Heart left ventricle (tissue), 13 donors: ENCODE data around the gene PRADC1.

Source experiments
- CTCF ChIP-seq, 12 donors: fragments of 200-600 bp; sonication (generic) in 4 of 12; IDR thresholded peaks; one replicate each; pipeline versions ENCODE4 v1.5.0 to v1.8.0; 2018 to 2022; ENCODE audit warnings: antibody characterized with exemption in 12 of 12, mild to moderate bottlenecking in 5 of 12
- POLR2A ChIP-seq, 2 donors: fragments of 450-650 bp; IDR thresholded peaks; one replicate each; pipeline ENCODE4 v1.6.1; 2017; ENCODE audit warnings: antibody characterized with exemption in 2 of 2, mild to moderate bottlenecking in 2 of 2, moderate library complexity in 2 of 2
- donor health status: ischemic (EF 13 %, LVEDD 7.1; RV severe dilation, severe dysfunction).
- donor health status: DM: no; HTN: yes; CAD: no.
- donor health status: DM: no; HTN: no; CAD: no.
- donor health status: ischemic (EF 25% LVEDD 6.9; RV normal size, moderate dysfunction).
- donor health status: ischemic (EF 25% LVEDD 5.7; RV mildly dilated, moderate dysfunction).
- donor health status: ischemic (EF 35%, LVEDD 5.7; RV mildly dilated, moderate dysfunction).
- donor health status: nonischemic (EF 11% LVEDD 7.7; RV severe dilation, severe dysfunction).
- donor health status: DM: yes; HTN: yes; CAD: no.
- donor health status: PGD.
- donor health status: ischemic (EF 29% LVEDD 5.4; RV normal size, mild dysfunction).
- donor health status: nonischemic (EF 23%, LVEDD 6.1; RV moderate dilation, normal function).

GRCh38 chr2:73268366-73268829 is 35.4 kb upstream of the PRADC1 start:
- TF ChIP-seq CTCF (IDR thresholded peaks at IDR 0.05): no peak
- TF ChIP-seq POLR2A (IDR thresholded peaks at IDR 0.05): no peak
